OCI-LY1 (cell line): ENCODE data around the gene ATP2B2.

Source experiments
- H2AFZ ChIP-seq: fragments of 200-600 bp; sonication (generic), shearing (Covaris generic); 2 replicates; pipeline ENCODE4 v1.6.0; 2014; ENCODE audit warnings: antibody characterized with exemption, mild to moderate bottlenecking, low read length
- H3F3A ChIP-seq: fragments of 200-600 bp; sonication (generic), shearing (Covaris generic); 2 replicates; pipeline ENCODE4 v1.6.0; 2014; ENCODE audit warnings: mild to moderate bottlenecking, antibody characterized with exemption, low read length, moderate library complexity; ENCODE audit not compliant: insufficient read depth
- H3K27ac ChIP-seq: fragments of 200-600 bp; sonication (generic); 2 replicates; pipeline ENCODE4 v1.5.1; 2014; ENCODE audit warnings: low read length, mixed run types, mild to moderate bottlenecking, low read depth; ENCODE audit not compliant: poor library complexity, severe bottlenecking
- H3K27me3 ChIP-seq: fragments of 200-600 bp; sonication (generic); 2 replicates; pipeline ENCODE4 v1.6.0; 2014; ENCODE audit warnings: antibody characterized with exemption, mild to moderate bottlenecking, low read length, moderate library complexity; ENCODE audit not compliant: insufficient read depth
- H3K36me3 ChIP-seq: fragments of 200-600 bp; sonication (generic); 2 replicates; pipeline ENCODE4 v1.6.1; 2014; ENCODE audit warnings: mild to moderate bottlenecking, antibody characterized with exemption, low read length, moderate library complexity, mixed read lengths; ENCODE audit not compliant: insufficient read depth
- H3K4me1 ChIP-seq: fragments of 200-600 bp; sonication (generic); 2 replicates; pipeline ENCODE4 v1.5.1; 2014; ENCODE audit warnings: mild to moderate bottlenecking, low read length, moderate library complexity; ENCODE audit not compliant: insufficient read depth, severe bottlenecking
- H3K4me2 ChIP-seq: fragments of 200-600 bp; sonication (generic), shearing (Covaris generic); 2 replicates; pipeline ENCODE4 v1.6.1; 2014; ENCODE audit warnings: low read length
- H3K4me3 ChIP-seq: fragments of 200-600 bp; sonication (generic); 2 replicates; pipeline ENCODE4 v1.5.1; 2014; ENCODE audit warnings: low read length, low read depth, mild to moderate bottlenecking, mixed read lengths; ENCODE audit not compliant: poor library complexity, severe bottlenecking
- H3K79me2 ChIP-seq: fragments of 200-600 bp; shearing (Covaris generic); 2 replicates; pipeline ENCODE4 v1.6.1; 2016; ENCODE audit warnings: mixed run types, low read length, mixed read lengths; ENCODE audit not compliant: insufficient read depth
- H3K9ac ChIP-seq: fragments of 200-600 bp; sonication (generic), shearing (Covaris generic); 2 replicates; pipeline ENCODE4 v1.6.1; 2014; ENCODE audit warnings: mild to moderate bottlenecking, low read length, mixed read lengths
- H3K9me2 ChIP-seq: fragments of 200-600 bp; sonication (generic), shearing (Covaris generic); 2 replicates; pipeline ENCODE4 v1.6.1; 2014; ENCODE audit warnings: low read depth, mild to moderate bottlenecking, low read length, mixed read lengths
- H3K9me3 ChIP-seq: fragments of 200-600 bp; shearing (Covaris generic); 2 replicates; pipeline ENCODE4 v1.6.1; 2014; ENCODE audit warnings: low read length, mixed read lengths
- H4K20me1 ChIP-seq: fragments of 200-600 bp; sonication (generic), shearing (Covaris generic); 2 replicates; pipeline ENCODE4 v1.6.0; 2016; ENCODE audit warnings: mild to moderate bottlenecking, low read length; ENCODE audit not compliant: insufficient read depth
- CTCF ChIP-seq: fragments of 200-600 bp; sonication (generic), shearing (Covaris generic); IDR thresholded peaks from 2 replicates; pipeline ENCODE4 v1.5.1; 2017; ENCODE audit warnings: mild to moderate bottlenecking, antibody characterized with exemption, low read length, moderate library complexity, mixed read lengths
- EZH2 ChIP-seq: fragments of 200-600 bp; sonication (generic), shearing (Covaris generic); IDR thresholded peaks from 2 replicates; pipeline ENCODE4 v1.8.0; 2017; ENCODE audit warnings: borderline replicate concordance, mixed run types, mild to moderate bottlenecking, antibody characterized with exemption, low read length, moderate library complexity, mixed read lengths

The ATP2B2 gene

DNA sequence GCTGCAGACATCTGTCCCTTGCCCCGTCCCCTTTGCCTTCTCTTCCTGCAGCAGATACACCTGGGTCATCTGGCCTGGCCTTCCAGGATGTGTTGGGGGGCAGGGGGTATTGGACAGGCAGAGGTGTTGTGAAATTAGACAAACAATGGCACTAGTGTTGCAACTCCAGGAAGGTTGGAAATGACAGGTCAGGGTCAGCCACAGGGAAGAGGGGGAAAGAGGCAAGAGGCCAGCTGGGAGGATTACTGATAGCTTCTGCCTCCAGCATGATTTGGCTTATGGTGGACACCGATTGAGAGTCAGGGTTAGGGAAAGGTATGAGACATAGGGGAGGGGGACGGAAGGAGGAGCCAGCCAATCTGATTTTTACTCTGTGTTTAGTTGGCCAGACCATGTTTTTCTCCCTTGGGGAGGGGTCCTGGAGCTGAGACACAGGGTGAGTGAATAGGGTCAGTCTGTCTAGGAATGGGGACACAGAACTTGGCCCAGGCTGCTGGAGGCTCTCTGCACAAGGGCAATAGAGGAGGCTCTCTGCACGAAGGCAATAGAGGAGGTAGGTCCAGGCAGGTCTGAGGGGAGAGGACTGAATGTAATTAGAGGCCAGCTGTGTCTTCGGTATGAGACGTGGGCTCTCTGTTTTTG lies 3.4 kb upstream of the ATP2B2 start:
- H3K79me2 ChIP-seq: no peaks in the 10 kb centered on the region
- H3K4me2 ChIP-seq: no peak overlapping the region
- H3K4me1 ChIP-seq: no peaks in the 10 kb centered on the region
- no peak overlapping the region for H3K9ac ChIP-seq
- H3K9me2 ChIP-seq: no peaks in the 10 kb centered on the region
- H3K27ac ChIP-seq: no peak overlapping the region
- no peak overlapping the region for H2AFZ ChIP-seq
- H3K36me3 ChIP-seq: no peaks in the 10 kb centered on the region
- 0 out of 2 replicates have a peak, but pooled peaks cover 3% of the 10 kb centered on the region for H3K27me3 ChIP-seq
- no peak overlapping the region for H3K4me3 ChIP-seq
- TF ChIP-seq CTCF: no peak
- H3K9me3 ChIP-seq: no peaks in the 10 kb centered on the region
- no peaks in the 10 kb centered on the region for H4K20me1 ChIP-seq
- H3F3A ChIP-seq: no peaks in the 10 kb centered on the region

GRCh38 chr3:10508235-10508618 lies 2.8 kb upstream of the ATP2B2 start:
- H3K36me3 ChIP-seq: no peaks in the 10 kb centered on the region
- no peaks in the 10 kb centered on the region for H3F3A ChIP-seq
- no peaks in the 10 kb centered on the region for H4K20me1 ChIP-seq
- H3K4me2 ChIP-seq: no peak overlapping the region
- no peak overlapping the region for H3K4me3 ChIP-seq
- no peaks in the 10 kb centered on the region for H3K9me3 ChIP-seq
- H2AFZ ChIP-seq: no peak overlapping the region
- no peak overlapping the region for H3K9ac ChIP-seq
- TF ChIP-seq EZH2 (no peak), CTCF (no peak)
- H3K79me2 ChIP-seq: no peaks in the 10 kb centered on the region
- no peak overlapping the region for H3K27ac ChIP-seq
- H3K4me1 ChIP-seq: no peaks in the 10 kb centered on the region
- no peaks in the 10 kb centered on the region for H3K27me3 ChIP-seq
- no peaks in the 10 kb centered on the region for H3K9me2 ChIP-seq

GRCh38 chr3:10507331-10507730 lies 1.9 kb upstream of the ATP2B2 start:
- H3K79me2 ChIP-seq: no peaks in the 10 kb centered on the region
- no peak overlapping the region for H3K4me3 ChIP-seq
- H3F3A ChIP-seq: no peaks in the 10 kb centered on the region
- H4K20me1 ChIP-seq: no peaks in the 10 kb centered on the region
- H3K4me2 ChIP-seq: no peak overlapping the region
- no peaks in the 10 kb centered on the region for H3K27me3 ChIP-seq
- H3K36me3 ChIP-seq: no peaks in the 10 kb centered on the region
- H2AFZ ChIP-seq: no peak overlapping the region
- TF ChIP-seq EZH2 (no peak), CTCF (no peak)
- H3K9me2 ChIP-seq: no peaks in the 10 kb centered on the region
- H3K9ac ChIP-seq: no peak overlapping the region
- no peaks in the 10 kb centered on the region for H3K9me3 ChIP-seq
- H3K27ac ChIP-seq: no peak overlapping the region
- no peaks in the 10 kb centered on the region for H3K4me1 ChIP-seq
